GM18867 (cell line): ENCODE measurements around the gene KLC1.

Source experiments
- ATAC-seq: cut with Tn5 transposase; IDR thresholded peaks from one replicate; pipeline ENCODE4 v1.9.1; 2021; ENCODE audit warnings: mild to moderate bottlenecking, moderate library complexity; ENCODE audit not compliant: unreplicated experiment

Gene KLC1

DNA sequence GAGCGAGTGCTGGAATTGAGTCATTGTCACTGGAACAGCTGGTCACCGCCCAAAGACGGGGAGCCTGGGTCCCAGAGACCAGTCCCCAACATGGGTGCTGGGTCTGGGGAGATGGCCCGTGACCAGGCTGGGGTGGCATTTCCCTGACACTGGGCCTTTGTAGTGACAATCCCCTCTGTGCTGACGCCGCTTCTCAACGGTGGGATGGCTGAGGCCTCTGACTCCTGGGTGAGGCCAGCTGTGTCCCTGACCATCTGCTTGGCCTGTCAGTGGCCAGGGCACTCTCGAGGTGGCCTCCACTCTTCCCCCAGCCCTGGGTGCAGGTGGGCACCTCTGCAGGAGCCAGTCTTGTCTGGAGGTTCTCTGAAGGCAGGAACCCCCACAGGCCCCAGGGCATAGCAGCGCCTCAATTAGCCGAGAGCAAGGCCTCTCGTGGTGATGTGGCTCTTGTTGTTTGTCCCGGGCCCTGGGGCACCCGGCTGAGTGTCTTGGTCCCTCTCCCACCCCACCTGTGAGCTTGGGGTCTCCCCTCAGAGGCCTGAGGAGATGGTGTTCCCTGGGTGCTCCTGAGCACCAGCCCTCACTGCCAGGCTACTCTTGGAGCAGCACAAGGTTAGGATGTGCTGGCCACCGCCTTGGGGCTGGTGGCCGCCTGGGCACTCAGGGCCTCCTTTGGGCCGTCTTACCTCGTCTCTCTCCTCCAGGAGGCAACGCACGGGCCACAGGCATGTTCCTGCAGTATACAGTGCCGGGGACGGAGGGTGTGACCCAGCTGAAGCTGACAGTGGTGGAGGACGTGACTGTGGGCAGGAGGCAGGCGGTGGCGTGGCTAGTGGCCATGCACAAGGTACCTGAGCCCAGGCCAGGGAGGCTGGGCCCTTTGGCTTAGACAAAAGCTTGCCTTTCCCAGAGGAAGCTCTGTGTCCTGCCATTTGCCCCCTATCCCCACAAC, 103.2 kb downstream of the KLC1 start:
- ATAC-seq: no peak

DNA sequence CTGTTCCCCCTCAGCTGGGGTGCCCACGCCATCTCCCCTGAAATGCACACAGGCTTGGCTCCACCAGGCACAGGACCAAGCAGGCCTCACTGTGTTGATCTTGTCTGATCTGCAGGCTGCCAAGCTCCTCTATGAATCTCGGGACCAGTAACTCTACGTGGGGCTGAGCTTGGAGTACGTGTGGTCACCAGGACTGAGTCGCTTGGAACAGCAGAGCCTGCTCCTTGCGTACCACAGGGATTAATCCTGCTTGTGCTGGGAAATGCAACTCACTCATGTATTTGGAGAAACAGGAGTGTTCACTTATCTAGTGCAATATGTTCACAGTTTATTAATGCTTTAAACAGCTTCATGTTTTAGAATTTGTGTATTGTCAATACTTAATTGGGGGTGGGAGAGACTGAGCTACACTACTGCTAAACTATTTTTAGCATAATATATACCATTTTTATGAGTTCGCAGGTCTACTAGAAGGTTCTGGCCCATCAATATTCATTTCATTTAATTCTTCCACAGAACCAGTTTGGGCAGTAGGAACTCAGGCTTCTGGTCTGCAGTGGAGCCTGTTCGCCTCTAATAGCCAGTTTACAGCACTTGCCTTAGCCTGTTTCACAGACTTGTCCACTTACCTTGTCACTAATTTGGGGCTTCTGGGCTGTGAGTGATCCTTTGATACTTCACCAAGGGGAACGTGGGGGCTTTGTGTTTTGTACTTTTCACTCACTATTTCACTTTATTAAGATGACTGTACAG, 104.0 kb downstream of the KLC1 start:
- no peak for ATAC-seq

DNA sequence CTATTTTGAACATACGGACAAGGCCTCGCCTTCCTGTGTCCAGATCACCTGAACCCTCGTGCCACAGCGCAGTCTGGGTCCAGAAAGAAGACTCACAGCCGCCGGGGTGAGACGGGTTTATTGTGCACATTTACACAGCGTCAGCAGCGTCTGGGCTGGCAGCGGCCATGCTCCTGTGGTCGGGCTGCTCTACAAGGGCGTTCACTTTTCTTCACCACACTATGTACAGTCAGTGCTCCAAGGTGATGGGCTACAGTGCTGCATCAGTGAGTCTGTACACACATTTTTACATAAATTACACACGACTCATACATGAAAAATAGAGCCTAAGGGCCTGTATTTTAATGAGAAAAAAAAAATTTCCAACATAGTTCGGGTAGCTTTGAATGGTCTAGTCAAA, 104.6 kb downstream of the KLC1 start:
- no peak for ATAC-seq

DNA sequence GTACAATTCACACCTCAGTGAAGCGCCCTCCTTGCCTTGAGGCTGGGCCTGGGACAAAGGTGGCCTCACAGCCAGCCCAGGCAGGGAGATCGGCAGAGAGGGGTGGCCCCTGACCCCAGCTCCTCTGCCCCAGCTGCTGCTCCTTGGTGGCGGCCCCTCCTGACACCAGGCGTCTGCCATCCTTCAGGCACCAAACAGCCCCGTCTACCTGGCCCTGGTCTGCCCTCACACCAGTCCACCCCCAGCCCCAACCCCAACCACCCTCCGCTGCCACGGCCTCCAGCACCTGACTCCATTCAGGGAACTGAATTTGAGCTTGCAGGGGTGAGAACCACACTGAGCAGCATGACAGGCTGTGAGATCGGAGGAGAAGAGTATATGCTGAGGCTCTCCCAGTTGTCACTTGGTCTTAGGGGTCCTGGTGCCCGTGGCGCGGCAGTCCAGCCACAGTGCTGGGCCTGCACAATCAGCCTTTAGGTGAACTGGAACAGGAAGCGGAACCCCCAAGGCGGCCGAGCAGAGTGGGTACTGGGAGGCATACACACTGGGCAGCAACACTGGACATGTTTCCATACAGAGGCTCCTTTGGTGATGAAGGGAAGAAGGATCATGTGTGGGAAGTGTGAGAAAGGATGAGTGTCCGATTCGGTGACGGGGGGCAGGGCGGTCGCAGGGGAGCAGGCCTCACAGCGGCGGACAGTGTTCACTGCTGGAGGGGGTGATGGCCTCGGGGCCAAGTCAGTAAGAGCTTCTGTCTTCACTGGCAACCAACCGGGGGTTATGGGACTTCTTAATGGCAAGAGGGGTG, 105.3 kb downstream of the KLC1 start:
- no peak for ATAC-seq

DNA sequence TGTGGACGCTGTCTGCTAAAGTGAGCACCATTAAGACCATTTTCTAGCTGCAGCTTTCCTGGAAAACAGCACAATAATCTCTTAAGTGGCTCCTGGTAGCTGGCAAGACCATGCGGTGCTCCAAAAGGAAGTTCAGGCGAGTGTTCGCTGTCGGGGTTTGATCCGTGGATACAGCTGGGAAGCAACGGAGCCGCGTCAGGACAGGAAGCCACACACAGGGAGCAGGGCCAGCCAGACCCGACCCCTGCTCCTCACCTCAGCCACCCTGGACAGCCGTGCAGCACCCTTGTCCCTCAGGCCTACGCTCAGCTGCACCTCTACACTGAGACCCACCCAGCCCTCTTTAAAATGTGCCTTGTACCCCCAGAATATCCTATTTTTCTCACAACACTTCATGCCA, 106.0 kb downstream of the KLC1 start:
- ATAC-seq: no peak

DNA sequence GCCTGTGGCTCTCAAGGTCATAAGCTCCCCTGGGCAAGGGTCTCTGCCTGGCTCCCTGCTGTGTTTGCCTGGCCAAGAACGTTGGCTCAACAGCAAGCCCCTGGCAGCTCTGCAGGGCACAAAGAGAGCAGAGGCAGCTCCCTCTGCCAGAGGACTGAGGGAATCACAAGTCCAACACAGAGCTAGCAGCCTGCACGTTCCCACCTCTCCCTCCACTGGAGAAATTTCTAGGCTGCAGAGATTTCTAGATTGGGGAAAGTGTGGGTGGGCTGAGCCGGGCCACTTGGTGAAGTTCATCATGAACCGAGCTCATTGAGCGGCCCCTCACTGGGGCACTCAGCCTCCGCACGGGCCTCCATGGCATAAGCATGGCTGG, 106.4 kb downstream of the KLC1 start:
- ATAC-seq: no peak

DNA sequence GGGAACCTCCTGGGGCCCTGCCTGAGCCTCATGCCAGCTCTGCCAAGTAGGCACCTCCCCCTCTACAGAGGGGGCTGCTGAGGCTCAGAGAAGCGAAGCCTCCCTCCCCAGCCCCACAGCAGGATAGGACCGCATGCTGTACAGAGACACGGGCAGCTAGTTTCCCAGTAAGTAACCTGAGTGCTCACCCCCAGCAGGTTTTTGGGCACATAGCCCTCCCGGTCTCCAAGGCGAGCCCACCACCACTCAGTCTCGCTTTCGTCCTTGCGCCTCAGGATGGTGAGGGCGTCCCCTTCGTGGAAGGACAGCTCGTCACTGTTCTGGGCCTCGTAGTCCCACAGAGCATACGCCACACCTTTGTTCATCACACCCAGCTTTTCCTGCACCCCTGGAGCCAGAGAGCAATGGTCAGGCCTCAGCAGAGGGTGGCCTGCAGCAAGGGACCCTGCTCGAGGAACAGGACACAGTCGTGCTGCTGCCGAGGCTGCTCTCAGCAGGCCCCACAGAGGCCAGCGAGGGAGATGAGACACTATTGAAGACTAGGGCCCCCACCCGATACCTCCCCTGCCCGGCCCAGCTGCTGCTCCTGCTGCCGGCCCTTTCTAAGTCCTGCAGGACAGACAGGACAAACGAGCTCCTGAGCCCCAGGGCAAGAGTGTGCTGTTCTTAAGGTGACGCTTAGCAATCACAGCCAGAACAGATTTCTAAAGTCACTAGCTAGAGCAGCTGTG, 107.0 kb downstream of the KLC1 start:
- ATAC-seq: no peak

DNA sequence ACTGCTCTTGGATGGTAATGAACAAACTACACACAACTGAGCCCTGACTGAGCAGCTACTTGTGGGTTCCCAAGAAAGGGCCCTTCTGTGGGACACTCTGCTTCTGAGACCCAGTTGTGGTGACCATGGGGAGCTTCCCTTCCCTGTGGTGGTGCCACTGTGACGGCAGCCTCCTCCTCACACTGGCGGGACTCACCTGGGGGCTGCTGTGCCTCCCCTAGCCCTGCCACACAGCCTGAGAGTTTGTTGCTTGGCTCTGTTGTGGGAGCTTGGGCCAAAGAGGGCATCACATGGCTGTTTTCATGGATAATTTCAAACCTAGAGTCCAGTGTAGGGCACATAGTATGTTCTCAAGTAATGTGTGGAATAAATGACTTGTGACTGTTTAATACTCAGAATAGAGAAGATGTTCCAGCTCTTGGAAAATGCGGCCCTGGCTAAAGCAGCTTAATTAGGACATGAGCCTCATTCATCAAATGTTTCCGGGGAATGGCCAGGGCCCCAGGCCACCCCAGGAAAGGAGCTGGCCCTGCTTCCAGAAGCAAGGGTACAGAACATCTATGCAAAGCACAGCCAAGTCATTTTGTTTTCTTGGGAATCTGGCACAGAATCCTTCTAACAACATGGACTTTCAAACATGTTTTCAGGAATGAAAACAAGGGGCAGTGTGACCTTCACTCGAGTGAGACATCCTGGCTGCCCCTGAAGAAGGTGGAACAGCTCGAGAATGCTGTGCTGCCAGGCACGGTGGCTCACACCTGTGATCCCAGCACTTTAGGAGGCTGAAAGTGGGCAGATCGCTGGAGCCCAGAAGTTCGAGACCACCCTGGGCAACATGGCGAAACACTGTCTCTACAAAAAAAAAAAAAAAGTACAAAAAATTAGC, 107.8 kb downstream of the KLC1 start:
- ATAC-seq: no peak

DNA sequence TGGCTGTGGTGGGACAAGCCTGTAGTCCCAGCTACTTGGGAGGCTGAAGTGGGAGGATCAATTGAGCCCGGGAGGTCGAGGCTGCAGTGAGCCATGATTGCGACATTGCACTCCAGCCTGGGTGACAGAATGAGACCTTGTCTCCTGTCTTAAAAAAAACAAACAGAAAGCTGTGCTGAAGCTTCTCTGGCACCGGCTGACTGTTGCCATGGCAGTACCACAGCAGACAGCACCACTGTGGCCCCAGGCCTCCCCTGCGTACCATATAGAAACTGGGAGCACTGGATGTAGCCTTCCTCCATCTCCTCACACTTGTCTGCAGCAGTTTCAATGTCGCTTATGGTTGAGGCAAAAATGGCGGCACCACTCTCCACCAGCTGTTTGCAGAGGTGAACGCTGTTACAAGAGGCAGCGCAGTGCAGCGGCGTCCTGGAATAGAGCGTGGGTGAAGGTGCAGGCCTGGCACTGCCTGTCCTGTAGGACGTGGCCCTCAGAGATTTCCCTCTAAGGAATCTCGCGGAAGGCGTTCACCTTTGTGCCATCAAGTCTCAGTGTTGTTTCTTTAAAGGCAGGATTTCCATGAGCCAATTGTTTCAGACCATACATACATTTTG, 108.5 kb downstream of the KLC1 start:
- no peak for ATAC-seq

DNA sequence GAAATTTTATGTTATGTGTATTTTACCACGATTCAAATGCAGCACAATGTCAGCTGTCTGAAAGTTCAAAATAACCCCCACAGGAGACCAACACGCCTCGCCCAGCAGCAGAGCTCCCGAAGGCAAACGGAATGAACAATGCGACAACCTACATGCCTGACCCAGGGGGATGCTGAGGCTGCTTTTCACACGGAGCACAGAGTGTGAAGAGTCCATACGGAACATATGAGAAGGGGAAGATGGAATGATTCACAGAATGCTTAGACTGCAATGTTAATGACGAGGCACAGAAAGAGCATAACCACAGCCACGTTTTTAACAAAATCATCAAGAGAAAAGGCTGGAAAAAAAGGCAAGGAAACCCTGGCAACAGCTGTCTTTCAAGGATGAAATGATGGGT, 109.2 kb downstream of the KLC1 start:
- ATAC-seq: no peak

DNA sequence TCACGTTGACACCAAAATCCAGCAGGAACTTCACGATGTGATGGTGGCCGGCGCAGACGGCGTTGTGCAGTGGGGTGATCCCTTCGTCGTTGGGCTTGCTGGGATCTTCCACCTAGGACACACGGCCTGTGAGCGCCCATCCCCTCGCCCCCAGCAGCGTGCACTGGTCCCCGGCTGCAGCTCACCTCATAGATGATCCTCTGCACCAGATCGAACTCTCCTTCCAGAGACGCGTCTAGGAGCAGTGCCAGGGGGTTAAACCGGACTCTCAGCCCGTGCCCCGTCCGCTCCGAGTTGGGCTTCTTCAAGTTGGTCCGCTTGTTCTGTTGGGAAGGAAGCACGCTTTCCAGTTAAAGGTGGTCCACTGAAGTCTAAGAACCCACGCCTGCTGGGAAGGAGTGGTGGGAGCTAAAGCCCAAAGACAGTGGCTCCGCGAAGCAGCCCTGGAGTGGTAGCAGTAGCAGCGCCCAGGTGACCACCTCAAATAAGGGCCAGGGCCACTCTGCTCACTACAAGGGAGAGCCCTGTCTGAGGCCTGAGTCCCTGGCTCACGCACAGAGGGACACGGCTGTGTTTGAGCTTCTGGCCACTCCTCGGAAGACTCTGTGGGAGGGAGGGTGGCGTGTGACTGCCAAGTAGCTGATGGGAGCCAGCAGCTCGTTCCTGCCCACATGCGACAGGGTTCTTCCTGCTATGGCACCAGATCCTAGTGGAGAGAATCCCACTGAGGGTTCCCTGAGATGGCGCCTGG, 109.9 kb downstream of the KLC1 start:
- no peak for ATAC-seq

DNA sequence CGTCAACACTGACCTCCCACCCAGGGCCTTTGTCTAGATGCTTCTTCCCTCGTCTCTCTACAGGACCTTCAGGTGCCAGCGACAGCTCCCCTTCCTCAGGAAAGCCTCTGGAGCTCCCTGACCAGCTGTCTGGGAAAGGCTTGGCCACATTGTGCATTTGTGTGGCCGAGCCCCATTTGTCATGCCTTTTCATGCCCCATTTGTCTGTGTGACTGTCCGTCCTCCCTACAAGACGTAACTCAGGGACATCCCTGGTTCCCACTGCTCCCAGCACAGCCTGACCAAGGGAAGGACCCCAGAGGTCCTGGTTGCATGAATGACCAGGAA, 110.4 kb downstream of the KLC1 start:
- no peak for ATAC-seq

DNA sequence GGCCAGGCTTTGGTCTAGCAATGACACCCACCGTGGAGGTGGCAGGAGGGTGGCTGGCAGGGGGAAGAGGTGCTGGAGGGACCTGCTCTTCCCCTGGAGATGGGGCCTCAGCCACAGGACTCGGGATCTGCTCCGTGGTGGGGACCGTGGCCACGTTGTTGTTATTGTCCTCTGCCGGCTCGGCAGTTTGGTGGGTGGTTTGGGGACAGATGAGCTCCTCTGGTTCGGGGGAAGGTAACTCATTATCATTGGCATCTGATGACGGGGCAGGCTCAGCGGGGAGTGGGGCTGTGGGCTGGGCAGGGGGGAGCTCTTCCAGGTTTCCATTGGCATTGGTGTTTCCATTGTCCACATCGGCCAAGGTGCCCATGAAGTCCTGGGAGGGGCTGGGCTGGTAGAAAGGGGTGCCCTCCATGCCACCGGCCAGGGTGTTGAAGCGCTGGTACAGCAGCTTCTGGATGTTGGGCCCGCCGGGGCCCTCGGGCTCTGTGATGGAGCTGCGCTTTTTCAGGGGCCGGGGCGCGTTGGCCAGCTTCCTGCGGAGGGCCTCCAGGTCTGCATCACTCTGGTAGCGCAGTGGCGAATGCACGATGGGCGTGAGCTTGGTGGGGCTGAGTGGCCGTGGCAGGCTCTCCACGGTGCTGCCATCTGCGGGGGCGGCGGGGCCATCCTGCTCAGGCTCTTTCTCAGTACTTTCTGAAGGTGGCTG, 110.9 kb downstream of the KLC1 start:
- no peak for ATAC-seq

DNA sequence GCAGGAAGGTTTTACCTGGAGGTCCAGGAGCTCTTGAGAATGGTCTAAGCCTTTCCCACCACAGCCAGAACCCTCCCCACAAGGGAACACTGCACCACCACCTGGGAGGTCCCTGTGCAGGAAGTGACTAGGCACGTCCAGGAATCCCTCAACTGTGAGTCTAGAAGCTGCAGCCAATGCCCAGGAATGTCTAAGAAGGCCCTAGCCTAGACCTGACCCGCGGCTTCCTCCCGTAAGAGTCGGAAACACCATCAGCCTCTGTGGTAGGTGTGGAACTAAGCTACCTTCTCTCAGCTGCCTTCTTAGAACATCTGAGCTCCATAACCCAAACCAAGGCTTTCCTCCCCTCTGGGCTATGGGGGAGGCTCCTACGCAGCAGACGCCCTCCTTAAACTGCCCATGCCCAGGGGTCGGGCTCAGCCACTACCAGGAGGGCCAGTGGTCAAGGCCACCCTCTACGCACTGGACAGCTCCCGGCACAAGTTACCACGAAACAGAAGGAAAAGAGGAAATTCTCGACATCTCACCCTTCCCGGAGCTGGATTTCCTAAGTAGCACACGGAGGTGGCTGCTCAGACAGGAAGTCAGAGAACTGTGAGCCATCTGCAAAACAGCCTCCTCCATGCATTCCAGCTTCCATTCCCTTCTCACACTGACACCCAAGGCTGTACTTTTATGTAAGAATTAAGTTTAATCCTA, 112.1 kb downstream of the KLC1 start:
- ATAC-seq: no peak

DNA sequence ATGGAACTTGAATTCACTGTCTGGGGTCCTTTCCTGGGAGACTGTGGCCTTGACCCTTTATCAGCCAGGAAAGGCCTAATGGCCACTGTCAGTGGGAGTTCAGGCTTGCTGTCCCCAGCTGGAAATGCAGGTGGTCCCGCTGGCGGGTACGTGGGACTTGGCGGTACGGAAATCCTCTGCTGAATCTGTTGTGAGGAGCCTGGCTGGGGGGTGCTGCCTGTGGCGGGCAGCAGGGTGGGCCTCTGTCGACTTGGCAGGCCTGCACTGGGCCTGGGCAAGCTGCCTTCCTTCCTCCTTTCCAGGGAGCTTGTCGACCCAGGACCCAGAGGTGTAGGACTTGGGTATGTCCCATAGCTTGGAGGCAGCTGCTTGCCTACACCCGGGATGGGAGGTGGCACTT, 112.9 kb downstream of the KLC1 start:
- no peak for ATAC-seq

DNA sequence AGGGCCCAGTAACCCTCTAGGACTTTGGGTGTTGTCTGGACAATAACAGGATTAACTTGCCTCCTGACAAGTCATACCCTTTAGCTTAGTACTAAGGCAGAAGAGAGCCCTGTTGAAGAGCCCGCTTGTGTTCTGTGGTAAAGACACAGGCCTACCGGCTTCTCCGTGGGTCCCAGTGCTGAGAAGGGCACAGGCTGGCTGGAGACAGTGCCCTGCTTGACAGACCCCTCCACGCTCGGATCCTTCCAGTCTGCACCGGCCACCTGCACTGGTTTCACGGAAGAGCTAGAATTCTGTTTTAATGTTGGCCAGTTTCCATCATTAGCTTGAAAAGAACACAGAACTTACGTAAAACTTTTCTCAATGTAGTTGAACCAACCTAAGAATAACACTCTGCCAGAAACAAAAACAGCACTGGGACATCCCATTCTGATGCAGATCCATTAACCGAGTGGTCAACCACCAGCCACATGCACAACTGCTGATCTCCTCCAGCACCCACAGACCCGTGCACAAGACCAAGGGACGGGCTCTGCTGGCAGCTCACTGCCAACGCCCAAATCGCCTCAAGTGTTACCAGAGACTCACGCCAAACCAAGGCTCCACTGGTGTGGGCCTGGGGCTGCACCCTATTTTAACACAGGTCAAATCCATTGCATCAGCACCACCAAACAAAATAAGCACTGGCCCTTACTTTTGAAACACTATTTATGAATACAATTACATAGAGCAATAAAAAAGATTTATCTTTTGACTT, 113.7 kb downstream of the KLC1 start:
- no peak for ATAC-seq

DNA sequence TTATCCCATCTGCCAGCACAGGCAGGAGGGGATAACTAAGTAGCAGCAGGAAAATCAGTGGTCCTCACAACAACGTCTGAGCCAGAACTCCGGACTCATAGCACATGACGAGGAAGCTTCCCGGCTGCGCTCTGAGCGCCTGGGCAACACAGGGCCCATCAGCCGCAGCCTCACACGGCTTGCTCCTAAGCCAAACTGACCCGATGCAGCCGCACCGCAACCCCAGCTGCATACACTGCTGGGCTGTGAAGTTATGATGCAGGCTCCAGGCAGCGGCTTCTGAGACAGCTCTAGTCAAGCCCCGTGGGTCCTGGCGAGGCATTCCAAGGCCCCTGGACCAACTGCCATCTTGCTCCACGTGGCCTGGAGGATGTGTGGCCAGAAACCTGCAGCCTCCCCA, 114.7 kb downstream of the KLC1 start:
- ATAC-seq: no peak
